HG03039 (cell line): ENCODE results near the gene RASA3.
A peak's percentile ranks its signal among the peaks of the same experiment; 100 is the strongest.

Source experiments
- ATAC-seq: cut with Tn5 transposase; IDR thresholded peaks from one replicate; pipeline ENCODE4 v1.9.1; 2021; ENCODE audit warnings: mild to moderate bottlenecking, moderate library complexity; ENCODE audit not compliant: unreplicated experiment

The RASA3 gene

GRCh38 chr13:114071991-114072390 is 60.4 kb downstream of the RASA3 start:
- ATAC-seq = no peak

GRCh38 chr13:114071410-114071809 is 61.0 kb downstream of the RASA3 start:
- ATAC-seq = no peak

DNA sequence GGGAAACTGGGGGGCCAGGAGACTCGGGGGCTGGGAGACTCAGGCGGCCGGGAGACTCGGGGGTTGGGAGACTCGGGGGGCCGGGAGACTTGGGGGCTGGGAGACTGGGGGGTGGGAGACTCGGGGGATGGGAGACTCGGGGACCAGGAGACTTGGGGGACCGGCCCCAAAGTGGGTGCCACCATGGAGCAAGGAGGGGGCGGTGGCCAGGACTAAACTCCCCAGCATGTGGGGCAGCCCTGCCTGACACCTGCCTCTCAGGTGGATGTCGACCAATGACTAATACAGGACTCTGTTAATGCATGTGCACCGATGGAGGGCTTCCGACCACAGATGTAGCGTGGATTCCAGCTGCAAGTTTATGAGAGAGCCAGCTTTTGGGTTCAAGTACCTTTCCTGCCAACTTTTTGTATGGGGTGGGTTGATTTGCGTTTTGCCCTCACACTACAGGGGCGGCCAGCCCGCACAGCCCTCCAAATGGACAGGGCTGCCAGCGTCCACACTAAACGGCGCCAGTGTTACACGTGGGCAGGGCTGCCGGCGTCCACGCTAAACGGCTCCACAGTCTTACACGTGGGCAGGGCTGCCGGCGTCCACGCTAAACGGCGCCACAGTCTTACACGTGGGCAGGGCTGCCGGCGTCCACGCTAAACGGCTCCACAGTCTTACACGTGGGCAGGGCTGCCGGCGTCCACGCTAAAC is 62.2 kb downstream of the RASA3 start:
- no peak for ATAC-seq

DNA sequence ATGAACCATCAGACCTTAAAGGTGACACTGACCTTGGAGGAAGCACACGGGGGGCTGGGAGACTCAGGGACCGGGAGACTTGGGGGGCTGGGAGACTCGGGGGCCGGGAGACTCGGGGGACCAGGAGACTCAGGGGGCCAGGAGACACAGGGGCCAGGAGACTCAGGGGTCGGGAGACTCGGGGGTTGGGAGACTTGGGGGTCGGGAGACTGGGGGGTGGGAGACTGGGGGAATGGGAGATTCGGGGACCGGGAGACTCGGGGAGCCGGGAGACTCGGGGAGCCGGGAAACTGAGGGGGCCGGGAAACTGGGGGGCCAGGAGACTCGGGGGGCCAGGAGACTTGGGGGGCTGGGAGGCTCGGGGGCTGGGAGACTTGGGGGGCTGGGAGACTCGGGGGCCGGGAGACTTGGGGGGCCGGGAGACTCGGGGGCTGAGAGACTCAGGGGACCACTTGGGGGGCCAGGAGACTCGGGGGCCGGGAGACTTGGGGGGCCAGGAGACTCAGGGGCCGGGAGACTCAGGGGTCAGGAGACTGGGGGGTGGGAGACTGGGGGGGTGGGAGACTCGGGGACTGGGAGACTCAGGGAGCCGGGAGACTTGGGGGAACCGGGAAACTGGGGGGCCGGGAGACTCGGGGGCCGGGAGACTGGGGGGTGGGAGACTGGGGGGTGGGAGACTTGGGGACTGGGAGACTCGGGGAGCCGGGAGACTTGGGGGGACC is 62.9 kb downstream of the RASA3 start:
- ATAC-seq = no peak

DNA sequence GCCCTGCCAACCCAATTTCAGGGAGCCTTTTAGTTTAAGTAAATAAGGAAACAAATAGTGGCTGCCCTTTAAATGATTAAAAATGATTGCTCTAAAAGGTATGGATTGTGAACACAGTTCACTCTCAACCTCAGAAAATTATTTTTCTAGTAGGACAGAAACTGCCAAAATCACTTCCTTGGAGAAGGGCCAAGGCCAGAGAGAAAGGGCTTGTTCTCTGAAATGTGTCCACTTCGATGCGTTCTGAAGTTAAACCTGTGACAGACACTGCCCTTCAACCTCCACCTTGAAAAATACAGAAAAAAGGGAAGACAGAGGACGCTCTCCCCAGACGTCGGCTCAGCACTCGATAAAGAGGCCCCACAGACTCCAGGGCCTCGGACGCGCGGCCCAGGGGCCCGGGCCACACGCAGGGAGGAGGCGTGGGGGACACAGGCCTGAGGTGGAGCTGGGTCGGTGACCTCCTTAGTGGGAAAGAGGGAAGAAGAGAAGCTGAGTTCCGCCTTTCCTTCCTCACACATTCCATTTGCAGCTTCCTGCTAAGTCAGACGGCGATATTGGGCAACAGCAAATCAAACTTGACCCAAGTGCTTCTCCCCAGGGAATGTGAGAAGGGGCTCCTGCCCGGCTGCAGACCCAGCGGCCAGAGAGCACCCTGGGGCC is 63.6 kb downstream of the RASA3 start:
- ATAC-seq = no peak

DNA sequence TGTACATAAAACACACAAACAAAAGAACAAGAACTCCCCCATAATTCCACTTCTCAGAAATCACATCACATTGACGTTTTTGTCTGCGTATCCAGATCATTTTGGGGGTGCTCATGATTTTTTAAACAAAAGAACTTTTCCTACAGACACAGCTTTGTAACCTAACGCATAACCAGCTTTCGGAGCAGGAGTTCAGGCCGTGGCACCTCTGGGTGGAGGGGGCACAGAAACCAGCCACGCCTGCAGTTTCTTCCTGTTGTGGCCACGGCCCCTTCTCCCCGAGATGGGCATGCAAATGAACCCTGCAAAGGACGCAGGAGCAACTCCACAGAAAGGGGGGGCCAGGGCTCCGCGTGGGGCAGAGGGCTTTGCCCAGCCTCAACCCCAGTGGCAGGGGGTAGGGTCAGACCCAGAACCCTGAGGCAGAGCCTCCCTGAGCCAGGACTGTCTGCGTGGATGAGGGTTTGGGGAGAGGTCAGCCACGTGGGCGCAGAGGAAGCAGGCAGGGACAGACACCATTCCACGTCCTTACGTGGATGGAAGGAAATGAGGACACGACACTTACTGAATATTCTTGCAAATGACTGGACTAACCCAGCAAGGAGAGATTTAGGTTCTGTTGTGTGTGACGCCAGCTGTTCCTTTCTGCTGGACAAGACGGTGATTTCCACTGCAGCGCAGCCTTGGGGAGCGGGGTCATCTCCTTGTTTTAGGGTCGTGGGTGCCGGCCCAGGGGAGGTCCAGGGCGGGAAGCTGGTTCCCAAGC is 64.4 kb downstream of the RASA3 start:
- ATAC-seq = no peak

GRCh38 chr13:114067381-114067885 is 65.0 kb downstream of the RASA3 start:
- peak; percentile 48 for ATAC-seq

DNA sequence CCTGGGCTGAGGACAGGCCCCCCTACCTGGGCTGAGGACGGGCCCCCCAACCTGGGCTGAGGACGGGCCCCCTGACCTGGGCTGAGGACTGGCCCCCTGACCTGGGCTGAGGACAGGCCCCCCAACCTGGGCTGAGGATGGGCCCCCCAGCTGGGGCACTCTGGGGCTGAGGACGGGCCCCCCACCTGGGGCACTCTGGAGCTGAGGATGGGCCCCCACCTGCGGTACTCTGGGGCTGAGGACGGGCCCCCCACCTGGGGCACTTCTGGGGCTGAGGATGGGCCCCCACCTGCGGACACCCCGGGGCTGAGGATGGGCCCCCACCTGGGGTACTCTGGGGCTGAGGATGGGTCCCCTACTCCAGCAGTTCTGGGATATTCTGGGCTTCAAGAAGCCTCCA is 65.5 kb downstream of the RASA3 start:
- no peak for ATAC-seq

GRCh38 chr13:114065926-114066774 is 66.3 kb downstream of the RASA3 start:
- no peak for ATAC-seq

- peak; percentile 38 for ATAC-seq
Measured at GRCh38 chr13:114065141-114065925, 67.1 kb downstream of the RASA3 start.

- ATAC-seq = no peak
Measured at GRCh38 chr13:114064450-114065140, 67.8 kb downstream of the RASA3 start.

DNA sequence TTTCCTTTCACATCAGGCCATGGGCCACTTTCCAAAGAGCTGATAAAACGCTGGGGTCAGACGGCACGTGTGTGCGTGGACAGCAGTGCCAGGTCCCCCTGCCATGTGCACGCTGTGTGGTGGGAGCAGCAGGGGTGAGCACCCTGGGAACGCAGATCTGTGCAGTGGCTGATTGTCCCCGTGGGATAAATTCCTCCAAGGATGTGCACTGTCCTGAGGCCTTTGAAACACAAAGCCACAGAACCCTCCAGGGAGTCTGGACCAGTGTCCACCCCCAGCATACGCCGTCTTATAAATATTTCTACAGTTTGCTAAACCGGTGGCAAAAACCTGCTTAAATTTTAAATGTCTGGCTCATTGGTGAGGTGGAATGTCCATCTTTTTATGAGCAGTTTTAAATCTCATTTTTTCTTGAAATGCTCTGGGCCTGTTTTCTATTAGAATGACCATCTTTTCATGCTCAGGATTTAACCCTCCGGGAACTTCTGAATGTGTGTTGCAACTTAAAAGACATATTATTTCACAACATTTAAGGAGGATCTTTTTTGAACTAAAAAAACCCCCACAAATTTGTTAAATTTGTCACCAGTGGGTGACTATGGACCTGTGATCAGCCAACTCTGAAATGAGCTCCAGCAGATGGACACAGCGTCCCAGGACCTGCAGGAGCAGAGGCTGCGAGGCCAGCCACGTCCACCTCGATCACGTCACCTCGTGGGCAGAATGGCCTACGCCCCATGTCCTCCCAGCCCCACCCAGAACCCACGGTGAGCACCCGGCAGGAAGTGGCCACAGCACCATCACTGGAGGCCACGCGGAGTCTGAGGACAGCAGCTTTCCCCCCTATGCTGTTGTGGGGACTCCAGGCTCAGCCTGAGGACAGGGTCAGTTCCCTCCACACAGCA is 68.6 kb downstream of the RASA3 start:
- no peak for ATAC-seq

- ATAC-seq = no peak
Measured at GRCh38 chr13:114062754-114063153, 69.7 kb downstream of the RASA3 start.

GRCh38 chr13:114062341-114062740 is 70.1 kb downstream of the RASA3 start:
- ATAC-seq = no peak

- ATAC-seq = no peak
Measured at GRCh38 chr13:114061744-114062143, 70.7 kb downstream of the RASA3 start.

- no peak for ATAC-seq
Measured at GRCh38 chr13:114061047-114061446, 71.4 kb downstream of the RASA3 start.

DNA sequence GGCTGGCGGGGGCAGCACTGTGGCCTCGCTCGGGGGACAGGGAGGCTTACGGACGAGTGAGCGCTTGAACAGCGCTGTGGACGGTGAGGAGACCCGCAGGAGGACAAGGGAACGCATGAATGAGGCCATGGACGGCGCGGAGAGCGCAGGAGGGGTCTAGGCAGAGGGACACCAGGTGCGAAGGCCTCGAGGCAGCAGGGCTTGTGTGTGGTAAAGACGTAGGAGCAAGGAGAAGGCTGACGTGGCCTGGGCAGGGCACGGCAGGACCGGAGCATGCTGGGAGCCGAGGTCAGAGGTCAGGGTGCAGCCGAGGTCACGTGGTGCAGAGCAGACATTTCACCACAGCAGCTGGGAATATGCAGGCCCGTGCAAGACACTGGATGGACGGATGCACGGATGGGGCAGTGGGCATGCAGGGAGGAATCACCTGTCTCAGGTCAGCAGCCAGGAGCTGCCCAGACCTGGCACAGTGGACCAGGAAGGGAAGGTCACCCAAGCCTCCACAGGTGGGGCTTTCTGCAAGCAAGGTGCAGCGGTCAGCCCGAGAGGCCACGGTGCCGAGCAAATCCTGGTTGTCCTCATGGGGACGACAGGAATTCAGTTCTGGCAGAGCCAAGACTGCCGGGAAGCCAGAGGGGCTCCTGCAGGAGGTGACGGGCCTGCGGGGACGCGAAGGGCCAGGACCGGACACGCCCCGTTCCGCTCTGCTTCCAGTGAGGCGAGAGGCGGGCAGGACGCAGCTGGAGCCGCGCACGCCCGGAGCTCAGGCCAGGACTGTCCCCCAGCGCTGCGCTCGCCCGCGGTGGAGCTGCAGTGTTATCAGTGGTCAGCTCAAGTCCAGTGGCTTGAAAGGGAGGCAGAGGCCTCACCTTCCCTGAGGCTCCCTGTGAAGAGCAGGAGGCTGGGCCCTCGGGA is 72.2 kb downstream of the RASA3 start:
- no peak for ATAC-seq
